A673 (cell line): ENCODE measurements around the gene CLK4. TPM values are rescaled to one million over a fixed set of nuclear protein-coding genes. Genes with fewer than 3 reads are reported as not detected.

Experiments used
- BruUV-seq: library from RNA; stranded (reverse); fragments of 400-500 nt; replicated peaks from 2 replicates; lab custom pipeline; 2021; lab: Mats Ljungman, UMichigan
- CTCF ChIA-PET: fragments of 300-600 bp; sonication (Branson Sonifier 250); formaldehyde crosslinking; loops from one replicate; lab custom pipeline; 2022; ENCODE audit warnings: antibody characterized with exemption; lab: Charles Lee
- POLR2A ChIA-PET: fragments of 300-600 bp; sonication (Branson Sonifier 250); formaldehyde crosslinking; loops from one replicate; lab custom pipeline; 2022; ENCODE audit warnings: antibody characterized with exemption; ENCODE audit not compliant: low non-redundant PET; lab: Charles Lee
- DNase-seq: peaks from one replicate; pipeline ENCODE4 v3.0.0-alpha.2; 2015; ENCODE audit warnings: low spot score
- H3K27ac ChIP-seq: fragments of 200-600 bp; sonication (generic); 2 replicates; pipeline ENCODE4 v1.5.1; 2016; ENCODE audit warnings: mixed run types, low read depth, mild to moderate bottlenecking, mixed read lengths, antibody characterized with exemption, low read length; ENCODE audit not compliant: poor library complexity, severe bottlenecking
- H3K27me3 ChIP-seq: fragments of 200-600 bp; sonication (generic); replicated peaks from 2 replicates; pipeline ENCODE4 v1.6.1; 2017; ENCODE audit warnings: mixed run types, low read depth, mild to moderate bottlenecking, mixed read lengths, antibody characterized with exemption, low read length; ENCODE audit not compliant: insufficient read depth, poor library complexity
- H3K36me3 ChIP-seq: fragments of 200-600 bp; sonication (generic); 2 replicates; pipeline ENCODE4 v1.6.1; 2016; ENCODE audit warnings: mixed run types, mild to moderate bottlenecking, mixed read lengths, antibody characterized with exemption, low read length; ENCODE audit not compliant: insufficient read depth, poor library complexity, severe bottlenecking
- H3K4me1 ChIP-seq: fragments of 200-600 bp; sonication (generic); 2 replicates; pipeline ENCODE4 v1.6.1; 2017; ENCODE audit warnings: mixed run types, mild to moderate bottlenecking, mixed read lengths, antibody characterized with exemption, low read length; ENCODE audit not compliant: insufficient read depth, poor library complexity, severe bottlenecking
- H3K4me3 ChIP-seq: fragments of 200-600 bp; sonication (generic); 2 replicates; pipeline ENCODE4 v1.5.1; 2016; ENCODE audit warnings: low read depth, mixed run types, mild to moderate bottlenecking, mixed read lengths, low read length; ENCODE audit not compliant: poor library complexity, severe bottlenecking
- H3K9me3 ChIP-seq: fragments of 200-600 bp; sonication (generic); 2 replicates; pipeline ENCODE4 v1.6.1; 2016; ENCODE audit warnings: mixed run types, low read depth, mild to moderate bottlenecking, mixed read lengths, antibody characterized with exemption, low read length; ENCODE audit not compliant: poor library complexity, severe bottlenecking
- CTCF ChIP-seq: fragments of 300-800, 200-600 bp; sonication (generic); conservative IDR thresholded peaks from 2 replicates; pipeline ENCODE4 v1.5.1; 2017; ENCODE audit warnings: low read depth, mild to moderate bottlenecking, antibody characterized with exemption, low read length, moderate library complexity, mixed read lengths
- EZH2 ChIP-seq: fragments of 200-600 bp; sonication (generic); IDR thresholded peaks from 2 replicates; pipeline ENCODE4 v1.6.1; 2017; ENCODE audit warnings: borderline replicate concordance, low read depth, mild to moderate bottlenecking, mixed read lengths, antibody characterized with exemption, low read length; ENCODE audit not compliant: poor library complexity, severe bottlenecking
- intact Hi-C: fragments of 100-400 bp; cut with micrococcal nuclease; formaldehyde crosslinking; loops from one replicate; pipeline ENCODE4 v1.10.0; 2022; ENCODE audit not compliant: unreplicated experiment
- total RNA-seq: library from RNA; stranded (reverse); gene quantifications from 2 replicates; pipeline ENCODE4 v1.2.3, GENCODE V29; 2021

CLK4 gene
- total RNA-seq, 1 experiment from 2014 or later: 24.2 TPM

- ChIA-PET CTCF (no interaction called here), POLR2A (no interaction called here)
- no TSS peak for BruUV-seq
- H3K36me3 ChIP-seq: no peaks in the 10 kb centered on the region
- peaks cover 11% of the 10 kb centered on the region for H3K4me1 ChIP-seq
- TF ChIP-seq EZH2 (no peak), CTCF (no peak)
- no peak for DNase-seq
- no peaks in the 10 kb centered on the region for H3K9me3 ChIP-seq
- H3K27me3 ChIP-seq: no peaks in the 10 kb centered on the region
- intact Hi-C loops: no loop called here
- H3K4me3 ChIP-seq: no peak overlapping the region
- no peak overlapping the region for H3K27ac ChIP-seq
These were observed 61.9 kb downstream of the CLK4 start for GRCh38 chr5:178564811-178565550.

- Histone ChIP-seq H3K4me1 (peaks cover 11% of the 10 kb centered on the region), H3K27me3 (no peaks in the 10 kb centered on the region), H3K4me3 (no peak overlapping the region), H3K9me3 (no peaks in the 10 kb centered on the region), H3K36me3 (no peaks in the 10 kb centered on the region), H3K27ac (no peak overlapping the region)
- no peak for TF ChIP-seq CTCF
- no peak for TF ChIP-seq EZH2
- BruUV-seq: no TSS peak
- ChIA-PET POLR2A (no interaction called here), CTCF (no interaction called here)
- DNase-seq: no peak
- intact Hi-C loops: no loop called here
These were observed 62.5 kb downstream of the CLK4 start for GRCh38 chr5:178564397-178564796.

- Histone ChIP-seq H3K4me1 (peaks cover 11% of the 10 kb centered on the region), H3K27me3 (no peaks in the 10 kb centered on the region), H3K4me3 (no peak overlapping the region), H3K36me3 (no peaks in the 10 kb centered on the region), H3K27ac (no peak overlapping the region), H3K9me3 (no peaks in the 10 kb centered on the region)
- CTCF ChIA-PET: no interaction called here
- POLR2A ChIA-PET: no interaction called here
- no peak for DNase-seq
- no peak for TF ChIP-seq EZH2
- TF ChIP-seq CTCF: no peak
- intact Hi-C loops: no loop called here
- no TSS peak for BruUV-seq
These were observed 63.2 kb downstream of the CLK4 start for GRCh38 chr5:178563621-178564020.
